HL-60/S4 (cell line): Measurements from ENCODE around the gene EXOC4.
"Not testable (repeated sequence)": the region's sequence is repeated elsewhere in the genome, so short reads cannot be mapped to it uniquely, and the experiment has no call there.

ENCODE experiments used
- in situ Hi-C: fragments of 300-500 bp; cut with MboI; formaldehyde crosslinking; loops from 2 replicates; pipeline ENCODE4 v1.14.3; 2022; ENCODE audit warnings: low sequenced_read_pairs

The EXOC4 gene

DNA sequence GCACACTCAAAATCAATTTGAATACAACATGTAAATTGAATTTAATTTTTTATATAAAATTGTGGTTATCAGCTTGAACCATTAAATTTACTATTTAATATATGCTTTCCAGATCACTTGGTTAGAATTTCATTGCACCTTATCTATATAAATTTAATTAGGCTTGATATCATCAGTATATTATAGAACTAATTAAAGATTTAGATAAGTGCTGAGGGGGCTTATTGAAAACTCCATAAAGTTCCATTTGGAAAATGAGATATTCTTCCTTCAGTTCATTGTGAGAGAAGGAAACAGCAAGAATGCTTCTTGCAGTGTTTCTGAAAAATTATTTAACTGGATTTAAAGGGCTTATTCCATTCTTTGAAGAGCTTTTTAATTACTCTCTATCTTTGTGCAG lies 788.6 kb downstream of the EXOC4 start:
- in situ Hi-C loops, result no loop called here

DNA sequence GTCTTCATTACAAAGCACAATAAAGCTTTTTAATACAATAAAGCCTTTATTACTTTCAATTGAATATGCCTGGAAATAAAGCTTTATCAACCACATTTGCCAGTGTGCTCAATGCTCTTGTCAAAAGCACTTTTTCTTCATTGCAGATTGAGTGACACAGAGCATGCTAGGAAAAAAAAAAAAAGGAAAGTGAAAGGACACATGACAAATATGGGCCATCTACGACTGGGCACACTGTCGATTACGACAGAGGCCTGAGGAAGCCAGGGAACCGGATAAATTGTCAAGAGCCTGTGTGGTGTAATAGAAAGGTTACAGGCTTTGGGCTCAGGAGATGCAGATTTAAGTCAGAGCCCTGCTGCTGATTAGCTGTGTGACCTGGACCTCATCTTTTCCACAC lies 789.4 kb downstream of the EXOC4 start:
- in situ Hi-C loops, result no loop called here

DNA sequence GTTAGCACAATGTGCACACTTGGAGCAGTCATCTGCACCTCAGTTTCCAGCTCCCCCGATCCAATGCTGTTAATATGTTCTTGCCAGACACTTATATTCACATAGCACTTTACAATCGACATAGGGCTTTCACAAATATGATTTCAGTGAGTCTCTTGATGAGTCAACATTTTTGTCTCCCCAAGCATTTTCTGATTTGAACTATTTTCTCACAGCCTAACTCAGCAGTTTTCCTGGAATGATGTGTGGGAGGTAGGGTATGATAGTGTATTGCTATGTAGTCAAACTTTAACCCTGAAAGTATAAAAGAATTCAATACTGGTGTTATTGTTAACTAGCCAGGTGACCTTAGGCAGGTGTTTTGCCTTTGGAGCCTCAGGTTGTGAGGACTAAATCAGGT lies 791.8 kb downstream of the EXOC4 start:
- in situ Hi-C loops, result no loop called here

GRCh38 chr7:134045716-134046115 lies 792.8 kb downstream of the EXOC4 start:
- in situ Hi-C loops, result no loop called here

DNA sequence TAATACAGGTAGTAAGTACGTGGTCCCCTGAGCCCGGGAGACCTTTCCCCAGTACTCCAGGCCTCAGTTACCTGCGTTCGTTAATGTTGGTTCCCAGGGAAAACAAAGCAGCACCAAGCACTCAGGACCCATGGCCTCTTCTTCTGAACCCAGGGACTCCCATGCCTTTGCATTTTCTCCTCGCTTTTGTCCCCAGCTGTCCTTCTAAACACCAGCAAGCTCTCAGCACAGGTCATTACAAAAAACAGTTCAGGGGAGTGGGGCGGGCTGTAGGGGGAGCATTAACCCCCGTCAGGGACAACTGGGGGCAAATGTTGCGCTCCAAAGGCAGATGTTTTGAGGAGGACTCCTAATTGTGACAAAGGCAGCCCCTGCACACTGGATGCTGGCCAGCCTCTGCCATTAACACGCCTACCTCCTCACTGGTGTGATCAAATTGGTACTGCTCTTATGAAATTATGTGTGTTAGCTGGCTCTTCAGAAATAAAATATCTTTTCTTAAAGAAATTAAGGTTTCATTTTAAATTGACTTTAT lies 793.8 kb downstream of the EXOC4 start:
- in situ Hi-C loops, result no loop called here

DNA sequence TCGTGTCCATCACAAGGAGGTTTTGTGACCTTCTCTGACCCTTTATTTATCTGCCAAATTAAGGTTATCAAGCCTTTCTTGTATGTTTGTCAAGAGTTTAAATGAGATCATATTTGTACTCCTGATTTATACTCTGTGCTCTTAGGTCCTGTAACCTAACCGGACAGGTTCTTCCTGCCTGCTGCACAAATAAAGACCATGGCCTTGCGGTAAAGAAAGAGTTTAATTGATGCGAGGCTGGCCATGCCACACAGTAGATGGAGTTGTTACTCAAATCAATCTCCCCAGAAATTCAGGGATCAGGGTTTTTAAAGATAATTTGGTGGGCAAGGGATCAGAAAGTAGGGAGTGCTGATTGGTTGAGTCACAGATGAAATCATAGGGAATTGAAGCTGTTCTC lies 794.8 kb downstream of the EXOC4 start:
- in situ Hi-C loops, result no loop called here

GRCh38 chr7:134048166-134048565 lies 795.3 kb downstream of the EXOC4 start:
- in situ Hi-C loops, result no loop called here

DNA sequence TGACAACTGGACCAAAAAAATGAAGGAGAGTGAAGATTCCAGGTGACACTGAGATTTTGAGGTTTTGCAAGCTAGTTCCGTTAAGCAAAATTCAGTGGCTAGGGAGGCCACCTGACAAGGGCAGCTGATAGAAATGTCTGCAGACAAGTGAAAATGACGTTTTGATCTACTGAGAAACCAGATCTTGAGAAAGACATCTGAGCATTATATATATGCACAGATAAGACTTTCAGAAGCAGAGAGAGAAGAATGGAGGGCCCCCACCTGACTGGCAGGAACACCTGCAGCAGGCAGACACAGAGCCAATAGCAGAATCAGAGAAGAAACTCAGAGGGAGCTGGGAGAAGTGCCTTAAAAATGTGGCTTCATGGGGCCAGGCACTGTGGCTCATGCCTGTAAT lies 798.1 kb downstream of the EXOC4 start:
- in situ Hi-C loops, result no loop called here

DNA sequence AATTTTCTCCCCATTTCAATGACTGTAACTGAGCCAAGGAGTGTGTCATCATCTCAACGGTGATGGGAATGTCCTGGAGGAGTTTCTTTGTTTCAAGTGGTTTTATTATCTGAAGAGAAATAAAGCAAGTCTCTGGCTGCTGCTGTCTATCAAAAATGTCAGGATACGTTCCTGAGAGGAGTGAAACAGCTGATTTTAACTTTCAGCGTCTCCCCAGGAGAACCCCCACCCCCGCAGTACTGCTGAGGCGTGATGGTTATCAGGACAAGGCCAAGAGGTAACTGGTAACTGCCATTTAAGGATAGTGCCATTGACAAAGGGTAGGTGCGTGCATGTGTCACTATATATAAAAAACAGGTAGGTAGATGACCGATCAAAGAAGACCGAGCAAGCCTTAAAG lies 803.9 kb downstream of the EXOC4 start:
- in situ Hi-C loops, result no loop called here

GRCh38 chr7:134058521-134058920 lies 805.6 kb downstream of the EXOC4 start:
- in situ Hi-C loops, result no loop called here

DNA sequence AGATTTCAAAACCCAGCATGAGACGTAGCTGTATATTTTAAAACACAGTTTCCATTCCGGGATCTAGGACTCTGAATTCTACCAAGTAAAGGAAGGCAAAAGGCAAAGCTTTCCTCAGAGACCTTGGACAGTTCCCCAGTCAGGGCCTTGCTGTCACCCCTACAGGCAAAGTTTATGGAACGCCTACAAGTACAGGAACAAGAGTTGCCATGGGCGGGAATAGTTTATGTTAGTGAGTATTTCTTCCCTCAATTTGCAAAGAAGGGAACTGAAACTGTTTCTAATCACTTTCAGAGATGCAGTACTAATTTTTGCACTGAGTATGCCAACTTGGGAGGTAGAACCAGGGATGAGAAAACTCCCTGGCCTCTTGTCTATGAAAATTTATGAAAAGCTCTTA lies 806.1 kb downstream of the EXOC4 start:
- in situ Hi-C loops, result no loop called here

GRCh38 chr7:134059921-134060320 lies 807.0 kb downstream of the EXOC4 start:
- in situ Hi-C loops, result no loop called here

DNA sequence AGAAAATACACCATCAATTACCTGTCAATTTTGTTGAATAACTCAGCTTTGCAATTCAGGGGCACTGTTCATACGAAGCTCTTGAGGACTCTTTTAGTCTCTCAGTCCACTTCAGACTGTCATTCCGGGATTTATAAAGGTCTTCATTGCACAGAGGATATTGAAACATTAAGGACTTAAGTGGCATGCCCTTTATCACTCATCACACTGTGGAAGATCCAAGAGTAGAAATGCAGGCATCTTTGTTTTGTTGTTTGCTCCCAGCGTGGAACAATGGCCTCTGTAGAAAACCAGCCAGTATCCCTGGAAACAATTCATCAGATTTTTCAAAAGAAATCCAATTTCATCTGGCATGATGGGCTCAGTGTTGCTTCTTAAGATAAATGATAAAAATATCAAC lies 808.0 kb downstream of the EXOC4 start:
- in situ Hi-C loops, result no loop called here

DNA sequence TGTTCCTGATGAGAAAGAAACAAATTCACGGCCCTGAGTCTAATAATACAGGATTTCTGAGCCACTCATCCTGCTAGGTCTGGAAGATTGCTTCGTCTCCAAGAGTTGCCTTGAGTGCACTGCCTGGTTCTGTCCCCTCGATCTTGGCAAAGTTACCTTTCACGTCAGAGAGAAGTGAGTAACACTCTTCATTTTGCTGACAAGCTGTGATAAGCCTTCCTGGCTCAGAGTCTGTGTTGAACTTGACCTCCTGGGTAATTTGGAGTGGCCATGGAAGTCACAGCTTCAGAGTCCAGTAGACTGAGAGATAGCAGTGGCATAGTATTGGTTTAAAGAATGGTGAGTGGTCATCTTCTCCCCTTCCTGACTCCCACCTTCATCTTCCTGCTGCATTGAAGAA lies 809.6 kb downstream of the EXOC4 start:
- in situ Hi-C loops, result no loop called here

- in situ Hi-C loops, result no loop called here
These were observed 812.5 kb downstream of the EXOC4 start for GRCh38 chr7:134065415-134065814.

GRCh38 chr7:134067164-134067563 lies 814.3 kb downstream of the EXOC4 start:
- in situ Hi-C loops, result no loop called here

DNA sequence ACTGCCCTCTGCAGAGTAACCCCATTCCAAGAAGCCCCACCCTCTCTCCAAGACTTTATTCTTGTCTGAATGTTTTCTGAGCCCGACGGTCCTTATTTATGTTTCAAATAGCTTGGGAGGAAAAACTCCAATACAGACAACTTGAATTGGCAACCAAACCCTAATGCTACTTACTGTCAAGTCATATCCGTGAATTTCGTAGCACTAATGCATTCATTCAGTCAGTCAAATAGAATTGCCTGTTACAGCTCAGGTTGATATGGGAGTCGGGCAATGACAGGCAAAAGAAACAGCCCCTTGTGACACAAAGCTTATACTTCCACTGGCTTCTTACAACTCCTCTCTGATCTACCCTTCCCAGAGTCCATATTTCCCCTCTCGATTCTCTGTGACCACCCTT lies 815.8 kb downstream of the EXOC4 start:
- in situ Hi-C loops, result no loop called here

- in situ Hi-C loops, result no loop called here
These were observed 816.3 kb downstream of the EXOC4 start for GRCh38 chr7:134069187-134069586.

GRCh38 chr7:134070673-134071072 lies 817.8 kb downstream of the EXOC4 start:
- in situ Hi-C loops, result no loop called here

GRCh38 chr7:134071355-134072331 lies 818.8 kb downstream of the EXOC4 start:
- in situ Hi-C loops, result no loop called here

DNA sequence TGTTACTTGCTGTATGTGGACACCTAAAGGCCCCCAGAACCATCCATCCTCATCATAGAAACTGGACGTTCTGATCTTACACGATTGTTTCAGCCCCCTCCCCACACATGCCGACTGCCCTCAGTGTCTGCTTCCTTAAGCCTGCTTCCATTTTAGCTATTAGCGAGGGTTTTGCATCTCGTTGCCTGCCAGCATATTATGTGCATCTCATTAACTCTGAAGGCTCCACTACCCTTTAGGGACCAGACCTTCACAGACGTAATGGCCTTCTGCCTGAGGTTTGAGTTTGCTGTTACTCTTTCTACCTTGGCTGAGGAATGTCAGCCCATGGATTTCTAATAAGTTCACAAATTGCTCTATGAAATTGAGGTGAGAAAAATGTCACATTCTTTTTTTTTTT lies 820.4 kb downstream of the EXOC4 start:
- in situ Hi-C loops, result no loop called here

GRCh38 chr7:134075799-134076198 lies 822.9 kb downstream of the EXOC4 start:
- in situ Hi-C loops, result no loop called here

- in situ Hi-C loops, result not testable (repeated sequence)
These were observed 824.7 kb downstream of the EXOC4 start for GRCh38 chr7:134077560-134077959.
